Activated CD4-positive, alpha-beta T cell treated with anti-CD3 and anti-CD28 coated beads, Interleukin-2, amount 50 U/mL, for 1 hour (primary cell): ENCODE data around the gene PEAR1.

Experiments used
- DNase-seq: peaks from one replicate; pipeline ENCODE4 v3.0.0-alpha.2; 2020

The PEAR1 gene, protein sequence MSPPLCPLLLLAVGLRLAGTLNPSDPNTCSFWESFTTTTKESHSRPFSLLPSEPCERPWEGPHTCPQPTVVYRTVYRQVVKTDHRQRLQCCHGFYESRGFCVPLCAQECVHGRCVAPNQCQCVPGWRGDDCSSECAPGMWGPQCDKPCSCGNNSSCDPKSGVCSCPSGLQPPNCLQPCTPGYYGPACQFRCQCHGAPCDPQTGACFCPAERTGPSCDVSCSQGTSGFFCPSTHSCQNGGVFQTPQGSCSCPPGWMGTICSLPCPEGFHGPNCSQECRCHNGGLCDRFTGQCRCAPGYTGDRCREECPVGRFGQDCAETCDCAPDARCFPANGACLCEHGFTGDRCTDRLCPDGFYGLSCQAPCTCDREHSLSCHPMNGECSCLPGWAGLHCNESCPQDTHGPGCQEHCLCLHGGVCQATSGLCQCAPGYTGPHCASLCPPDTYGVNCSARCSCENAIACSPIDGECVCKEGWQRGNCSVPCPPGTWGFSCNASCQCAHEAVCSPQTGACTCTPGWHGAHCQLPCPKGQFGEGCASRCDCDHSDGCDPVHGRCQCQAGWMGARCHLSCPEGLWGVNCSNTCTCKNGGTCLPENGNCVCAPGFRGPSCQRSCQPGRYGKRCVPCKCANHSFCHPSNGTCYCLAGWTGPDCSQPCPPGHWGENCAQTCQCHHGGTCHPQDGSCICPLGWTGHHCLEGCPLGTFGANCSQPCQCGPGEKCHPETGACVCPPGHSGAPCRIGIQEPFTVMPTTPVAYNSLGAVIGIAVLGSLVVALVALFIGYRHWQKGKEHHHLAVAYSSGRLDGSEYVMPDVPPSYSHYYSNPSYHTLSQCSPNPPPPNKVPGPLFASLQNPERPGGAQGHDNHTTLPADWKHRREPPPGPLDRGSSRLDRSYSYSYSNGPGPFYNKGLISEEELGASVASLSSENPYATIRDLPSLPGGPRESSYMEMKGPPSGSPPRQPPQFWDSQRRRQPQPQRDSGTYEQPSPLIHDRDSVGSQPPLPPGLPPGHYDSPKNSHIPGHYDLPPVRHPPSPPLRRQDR

DNA sequence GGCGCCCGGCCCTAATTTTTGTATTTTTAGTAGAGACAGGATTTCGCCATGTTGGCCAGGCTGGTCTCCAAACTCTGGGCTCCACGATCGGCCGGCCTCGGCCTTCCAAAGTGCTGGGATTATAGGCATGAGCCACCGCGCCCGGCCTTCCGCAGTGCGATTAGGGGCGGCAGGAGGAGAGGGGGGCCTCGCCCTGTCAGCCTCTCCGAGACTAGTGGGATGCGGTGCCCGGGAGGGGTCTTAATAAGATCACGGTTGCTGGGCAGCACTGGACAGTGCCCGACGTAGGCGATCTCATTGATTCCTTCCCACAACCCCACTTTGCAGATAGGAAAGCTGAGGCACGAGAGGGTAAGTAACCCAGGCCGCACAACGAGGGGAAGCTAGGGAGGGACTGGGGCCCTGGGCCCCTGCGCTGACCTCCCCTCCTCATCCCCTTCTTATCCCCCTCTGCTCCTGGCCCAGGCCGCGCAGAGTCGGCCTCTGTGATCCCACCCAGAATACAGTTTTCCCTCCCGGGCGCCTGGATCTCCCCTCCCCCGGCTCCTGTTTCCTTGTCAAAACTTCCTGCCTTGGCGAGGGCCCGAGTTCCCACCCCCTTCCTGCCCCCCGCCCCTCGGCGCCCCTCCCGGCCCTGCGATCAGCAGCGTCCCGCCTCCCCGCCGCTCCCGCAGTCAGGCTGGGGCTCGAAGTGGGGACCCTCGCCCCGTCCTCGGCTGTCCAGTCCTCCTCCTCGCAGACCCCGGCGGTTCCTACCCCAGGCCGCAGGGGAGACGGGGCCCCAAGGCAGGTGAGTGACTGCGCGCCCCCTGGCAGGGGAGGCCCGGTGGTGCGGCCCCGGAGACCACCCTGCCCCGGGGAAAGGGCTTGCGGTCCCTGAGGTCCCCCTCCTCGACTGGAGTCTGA lies at the start of gene PEAR1:
PEAR1 (plus strand) TSS at position 671 of the 906 bp plus-strand sequence. CDS start 10,209 bp downstream, outside the sequence.
- DNase-seq = no peak

DNA sequence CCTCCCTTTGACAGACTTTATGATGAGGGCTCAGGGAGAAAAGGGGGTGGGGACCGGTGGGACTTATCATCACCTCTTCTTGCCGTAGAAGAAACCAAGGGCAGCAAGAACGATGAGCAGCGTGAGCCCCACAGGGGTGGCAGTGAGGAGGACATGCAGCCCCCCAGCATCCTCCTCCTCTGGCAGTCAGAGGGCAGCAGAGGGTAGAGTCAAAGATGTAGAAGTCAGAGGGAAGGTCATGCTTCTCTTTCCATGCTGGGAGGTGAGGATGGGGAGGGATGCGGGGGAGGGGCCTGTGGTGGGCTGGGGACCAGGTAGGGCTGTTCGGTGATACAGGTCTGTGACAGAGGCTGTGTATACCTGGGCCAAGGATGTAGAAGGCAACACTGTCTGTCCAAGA lies 49.4 kb upstream of the PEAR1 start:
- DNase-seq = no peak

DNA sequence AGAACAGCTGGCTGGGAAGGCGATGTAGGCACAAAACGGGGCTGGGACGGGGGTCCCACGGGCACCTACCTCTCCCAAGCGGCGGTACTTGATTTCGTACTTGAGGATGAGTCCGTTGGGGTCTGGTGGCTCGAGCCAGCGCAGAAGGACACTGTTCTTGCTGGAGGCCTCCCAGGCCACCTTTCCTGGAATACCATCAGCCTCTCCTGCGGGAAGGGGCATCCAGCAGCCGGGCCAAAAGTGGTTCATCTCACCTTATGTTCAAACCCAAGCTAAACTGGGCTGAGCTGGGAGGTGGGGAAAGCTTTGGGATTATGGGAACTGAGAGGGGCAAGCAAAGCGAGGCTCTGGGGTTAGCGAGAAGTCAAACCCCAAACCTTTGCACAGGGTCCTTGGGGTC lies 48.9 kb upstream of the PEAR1 start:
- DNase-seq = no peak

DNA sequence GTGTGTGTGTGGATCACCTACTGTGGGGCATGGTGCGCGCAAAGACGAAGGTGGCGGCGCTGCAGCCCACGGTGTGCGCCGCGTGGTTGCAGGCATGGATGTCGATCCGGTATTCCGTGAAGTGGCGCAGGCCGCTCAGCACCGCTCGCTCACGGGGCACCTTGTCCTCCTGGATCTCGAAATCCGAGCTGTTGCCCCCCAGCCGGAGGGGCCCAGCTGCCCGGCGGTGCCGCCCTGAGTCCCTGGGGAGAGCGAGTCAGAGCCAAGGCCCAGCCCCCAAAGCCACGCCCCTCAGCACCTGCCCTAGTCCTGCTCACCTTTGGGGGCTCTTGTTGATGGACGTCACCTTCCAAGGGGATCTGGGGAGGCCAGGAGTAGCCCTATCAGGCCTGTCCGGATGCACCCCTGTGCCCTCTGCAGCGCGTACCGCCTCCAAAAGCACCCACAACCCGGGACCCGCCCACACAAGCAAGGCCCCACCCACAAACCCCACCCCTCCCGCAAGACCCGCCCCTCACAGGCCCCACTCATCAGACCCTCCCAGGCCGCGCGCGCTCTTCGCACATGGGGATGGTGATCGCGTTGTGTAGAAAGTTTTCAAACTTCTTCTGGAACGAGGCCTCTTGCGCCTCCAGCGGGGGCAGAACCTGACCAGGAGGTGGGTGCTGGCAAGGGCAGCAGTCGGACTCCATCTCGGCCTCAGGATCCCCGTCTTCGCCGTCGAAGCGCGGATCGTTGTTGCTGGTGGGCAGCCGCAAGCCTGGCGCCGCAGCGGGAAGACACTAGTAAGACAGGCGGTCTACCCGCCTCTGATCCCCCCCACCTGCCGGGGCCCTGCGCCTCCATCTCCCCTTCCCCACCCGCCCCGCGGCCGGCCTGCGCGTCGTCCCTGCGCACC lies 48.2 kb upstream of the PEAR1 start:
- DNase-seq = peak; percentile 20

DNA sequence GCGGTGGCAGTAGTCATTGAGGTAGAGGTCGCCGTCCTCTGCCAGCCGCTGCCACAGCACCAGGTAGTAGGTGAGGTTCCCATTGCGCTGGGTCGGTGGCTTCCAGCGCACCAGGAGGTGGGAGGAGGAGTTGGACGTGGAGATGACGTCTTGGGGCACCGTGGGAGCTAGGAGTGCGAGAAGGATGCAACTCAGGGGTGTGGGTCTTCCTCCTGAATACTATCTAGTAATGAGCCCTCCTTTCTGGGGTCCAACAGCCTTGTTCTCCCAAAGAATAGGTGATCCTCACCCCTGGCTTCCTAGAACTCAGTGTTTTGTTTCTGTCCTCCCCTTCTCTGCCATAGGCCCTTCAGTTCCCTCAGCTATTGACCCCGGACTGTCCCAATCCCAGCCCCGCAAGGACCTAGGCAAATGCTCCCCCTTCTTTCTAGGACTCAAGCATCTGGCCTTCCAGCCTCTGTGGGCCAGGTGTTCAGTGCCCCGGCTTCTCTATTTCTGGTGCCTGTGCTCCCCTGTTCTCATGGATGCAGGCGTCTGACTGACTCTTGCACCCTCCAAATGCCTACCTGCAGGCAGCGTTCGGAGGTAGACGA lies 47.5 kb upstream of the PEAR1 start:
- no peak for DNase-seq

DNA sequence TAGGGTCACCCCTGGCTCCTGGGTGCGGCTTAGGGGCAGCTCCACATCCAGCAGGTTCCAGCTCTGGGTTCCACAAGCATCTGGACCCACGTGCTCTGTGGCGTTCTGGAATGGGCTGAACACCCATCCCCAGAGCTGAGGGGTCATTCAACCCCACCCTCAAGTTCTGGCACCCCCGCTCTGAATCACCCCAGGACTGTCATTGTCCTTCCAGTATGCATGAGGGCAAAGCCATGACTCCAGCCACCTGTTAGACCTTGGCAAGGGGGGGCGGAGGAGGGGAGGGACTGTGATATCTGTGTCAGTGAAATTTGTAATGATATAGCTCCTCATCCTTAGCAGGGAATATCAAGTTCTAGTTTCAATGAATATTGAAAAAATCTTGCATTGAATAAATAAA lies 46.9 kb upstream of the PEAR1 start:
- DNase-seq = no peak

DNA sequence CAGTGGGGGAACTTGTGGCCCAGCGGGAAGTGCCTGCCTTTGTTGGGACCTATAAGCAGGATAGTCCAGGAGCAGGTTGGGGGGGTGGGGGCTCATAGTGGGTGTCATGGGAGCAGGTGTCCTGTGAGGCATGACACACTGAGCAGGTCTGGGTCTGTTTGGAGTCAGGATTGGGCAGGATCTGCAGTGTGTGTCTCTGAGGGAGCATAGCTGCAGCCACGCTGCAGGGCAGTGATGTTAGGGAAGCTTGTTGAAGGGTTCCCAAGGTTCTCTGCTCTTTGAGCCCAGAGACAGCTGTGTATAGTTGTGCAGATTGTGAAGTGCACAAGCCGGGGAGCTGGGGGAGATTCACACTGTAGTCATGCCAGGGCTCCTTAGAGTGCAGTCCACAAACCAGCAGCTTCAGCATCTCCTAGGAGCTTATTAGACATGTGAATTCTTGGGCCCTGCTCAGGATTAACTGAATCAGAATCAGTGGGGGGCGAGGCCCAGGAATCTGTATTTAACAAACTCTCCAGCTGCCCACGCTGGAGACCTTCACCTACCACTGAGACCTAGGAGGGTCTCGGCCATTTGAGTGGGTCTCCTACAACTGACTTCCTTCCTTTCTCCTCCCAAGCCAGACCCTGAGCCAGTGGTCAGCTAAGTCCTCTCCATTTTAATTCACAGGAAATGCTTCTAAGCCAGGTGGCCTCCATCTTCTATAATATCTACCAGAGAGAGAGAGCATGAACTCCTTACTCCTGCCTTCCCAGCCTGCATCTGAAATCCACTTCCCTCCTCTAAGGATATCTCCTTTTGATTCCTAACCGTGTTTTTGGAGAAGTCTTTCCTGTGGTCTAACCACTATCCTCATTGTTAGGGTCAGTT lies 45.7 kb upstream of the PEAR1 start:
- no peak for DNase-seq

DNA sequence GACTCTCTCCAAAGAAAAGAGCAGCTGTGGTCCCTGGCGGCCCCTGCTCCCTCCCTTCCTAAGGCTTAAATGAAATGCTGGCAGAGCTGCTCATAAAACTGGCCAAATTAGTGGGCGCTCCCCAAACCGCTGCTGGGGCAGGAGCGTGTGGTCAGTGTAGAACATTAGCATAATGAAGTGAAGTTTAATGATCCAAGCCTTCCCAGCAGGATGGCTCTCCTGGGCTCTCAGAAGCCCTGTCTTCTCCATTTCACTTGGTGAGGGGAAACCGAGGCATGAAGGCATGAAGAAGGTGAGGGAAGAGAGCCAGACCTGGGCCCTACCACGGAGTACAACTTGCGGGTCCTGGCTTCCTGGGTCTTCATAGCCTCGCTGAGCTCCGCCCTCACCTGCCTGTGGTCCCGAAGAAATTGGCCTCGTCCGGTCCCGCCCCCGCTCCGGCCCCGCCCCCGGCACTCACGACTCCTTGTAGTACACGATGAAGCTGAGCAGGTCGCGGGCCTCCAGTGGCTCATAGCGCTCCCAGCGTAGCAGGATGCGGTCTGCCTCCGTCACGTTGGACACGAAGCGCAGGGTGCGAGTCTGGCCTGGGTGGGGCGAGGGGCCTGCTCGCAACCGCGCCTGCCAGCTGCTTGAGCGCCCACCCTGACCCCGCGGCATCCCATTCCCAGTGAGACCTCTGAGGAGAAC lies 44.9 kb upstream of the PEAR1 start:
- DNase-seq = peak; percentile 67

DNA sequence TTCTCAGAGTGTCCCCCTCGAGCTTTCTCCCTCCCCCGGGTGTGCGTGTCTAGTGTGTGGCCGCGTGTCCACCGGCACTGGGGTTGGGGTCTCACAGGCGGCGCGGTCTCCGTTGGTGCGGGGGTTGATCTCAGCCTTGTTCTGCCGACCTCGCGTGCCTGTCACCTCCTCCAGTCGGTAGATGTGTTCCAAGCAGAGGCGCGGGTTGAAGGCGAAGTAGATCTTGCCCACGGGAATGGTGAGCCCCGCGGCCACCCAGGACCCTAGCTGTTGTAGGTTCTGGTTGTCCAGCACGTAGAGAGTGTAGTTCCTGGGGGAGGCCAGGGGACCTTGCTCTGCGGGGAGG lies 44.4 kb upstream of the PEAR1 start:
- no peak for DNase-seq

DNA sequence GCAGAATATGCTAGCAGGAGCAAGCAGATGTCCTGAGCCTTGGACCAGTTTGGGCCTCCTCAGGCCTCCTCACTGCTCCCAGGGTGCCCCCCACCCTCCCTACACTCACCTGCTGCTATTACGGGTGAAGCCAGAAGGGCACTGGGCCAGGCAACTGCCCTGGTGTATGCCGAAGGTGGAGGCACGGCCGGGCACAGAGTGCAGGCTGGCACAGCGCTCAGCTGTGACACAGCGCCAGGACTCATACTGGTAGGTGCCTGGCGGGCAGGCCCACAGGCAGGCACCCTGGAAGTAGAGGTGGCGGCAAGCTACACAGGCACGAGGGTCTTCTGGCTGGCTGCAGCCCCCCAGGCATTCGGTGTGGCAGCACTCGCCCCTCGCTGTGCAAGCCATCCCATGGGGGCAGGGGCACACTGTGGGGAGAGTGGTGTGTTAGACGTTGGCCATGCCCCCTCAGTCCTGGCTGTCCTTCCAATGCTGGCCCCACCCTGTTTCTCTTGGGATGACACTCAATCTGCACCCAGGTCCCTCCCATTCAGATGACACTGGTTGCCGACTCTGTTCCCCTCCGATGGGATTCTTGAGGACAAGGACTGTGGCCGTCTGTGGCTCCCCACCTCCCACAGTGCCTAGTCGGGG lies 41.6 kb upstream of the PEAR1 start:
- no peak for DNase-seq

DNA sequence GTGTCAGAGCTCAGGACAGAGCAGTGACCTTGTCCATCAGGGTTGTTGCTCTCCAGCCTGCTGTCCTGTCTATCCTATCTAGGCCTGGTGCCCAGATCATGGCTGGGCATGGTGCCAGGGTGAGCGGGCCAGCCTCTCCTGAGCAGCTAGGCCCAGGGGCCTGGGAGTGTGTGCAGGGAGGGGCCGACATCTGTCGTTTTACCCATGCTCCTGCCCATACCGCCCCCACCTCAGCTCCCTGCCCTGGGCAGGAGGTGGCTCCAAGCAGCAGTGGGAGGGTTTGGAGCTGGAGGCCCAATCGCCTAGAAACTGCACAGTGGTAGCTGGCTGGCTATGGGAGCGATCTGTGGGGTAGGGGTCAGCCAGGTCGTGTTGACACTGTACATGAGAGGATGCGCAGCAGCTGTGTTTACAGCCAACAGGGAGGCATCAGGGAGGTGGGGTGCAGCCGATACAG lies 41.1 kb upstream of the PEAR1 start:
- no peak for DNase-seq

DNA sequence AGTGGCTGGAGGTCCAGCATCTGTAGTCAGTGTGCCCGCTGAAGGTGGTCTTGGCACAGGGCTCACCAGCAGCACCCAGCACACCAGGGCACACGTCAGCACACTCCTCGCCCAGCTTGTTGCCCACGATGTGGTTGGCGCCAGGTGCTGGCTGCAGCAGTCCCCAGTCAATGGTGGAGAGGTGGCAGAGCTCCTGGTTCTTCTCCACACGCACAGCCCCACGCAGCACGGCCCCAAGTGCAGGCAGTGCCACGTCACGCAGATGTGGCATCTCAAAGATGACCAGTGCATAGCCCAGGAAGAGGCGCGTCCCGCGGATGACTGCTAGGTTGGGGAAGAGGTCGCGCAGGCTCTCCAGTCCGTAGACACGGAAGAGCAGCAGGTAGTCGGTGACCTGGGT lies 39.8 kb upstream of the PEAR1 start:
- DNase-seq = no peak

DNA sequence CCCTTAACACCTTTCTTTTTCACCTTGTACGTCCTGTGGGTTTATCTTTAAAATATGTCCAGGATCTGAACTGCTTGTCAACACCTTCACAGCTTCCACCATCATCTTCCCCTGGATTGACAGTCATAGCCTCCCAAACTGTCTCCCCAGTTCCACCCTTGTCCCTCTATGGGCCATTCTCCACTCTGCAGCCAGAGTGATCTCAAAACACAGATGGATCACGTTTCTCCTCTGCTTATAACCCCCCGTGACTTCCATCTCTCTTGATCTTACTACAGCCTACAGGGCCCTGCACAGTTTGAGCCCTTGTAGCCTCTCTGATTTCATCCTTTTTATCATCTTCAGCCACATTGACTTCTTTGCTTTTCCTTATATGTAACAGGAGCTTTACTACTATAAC lies 38.9 kb upstream of the PEAR1 start:
- DNase-seq = no peak

DNA sequence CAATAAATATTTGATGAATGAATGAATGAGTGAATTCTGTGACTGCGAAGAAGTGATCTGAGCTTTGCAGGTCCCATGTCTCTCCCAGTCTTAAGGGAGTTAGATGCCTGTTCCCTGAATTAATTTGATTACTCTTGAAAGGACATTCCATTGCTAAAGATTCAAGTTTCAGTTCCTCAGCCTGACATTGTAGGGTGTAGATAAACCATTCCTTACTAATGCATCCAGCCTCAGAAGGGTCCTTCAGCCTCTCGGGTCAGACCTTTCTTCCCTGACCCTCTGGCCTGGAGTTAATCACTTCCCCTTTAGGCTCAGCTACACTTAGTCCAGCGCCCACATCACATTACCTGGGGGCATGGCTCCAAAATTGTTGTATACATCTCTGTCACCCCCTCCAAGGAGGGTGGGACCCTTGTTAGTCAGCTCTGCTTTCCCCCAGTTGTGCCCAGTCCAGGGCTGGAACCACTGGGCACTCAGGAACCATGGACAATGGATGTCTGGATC lies 37.2 kb upstream of the PEAR1 start:
- no peak for DNase-seq

DNA sequence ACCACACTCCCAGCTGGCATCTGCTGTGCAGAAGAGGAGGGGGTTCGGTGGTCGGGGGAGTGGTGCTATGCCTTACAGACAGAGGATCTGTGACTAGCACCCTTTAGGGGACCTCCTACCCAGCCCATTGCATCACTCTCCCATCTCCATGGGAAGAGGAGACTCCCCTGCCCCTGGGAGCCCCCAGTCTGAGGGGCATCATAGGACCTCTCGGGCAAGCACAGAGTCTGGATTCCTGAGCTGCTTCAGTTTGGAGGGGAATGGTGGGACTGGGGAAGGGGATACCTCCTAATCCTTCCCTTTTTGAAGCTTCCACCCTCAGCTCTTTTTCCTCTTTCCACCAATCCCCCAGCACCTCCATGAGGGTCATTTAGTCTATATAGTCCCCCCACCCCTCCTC lies 36.0 kb upstream of the PEAR1 start:
- DNase-seq = no peak

DNA sequence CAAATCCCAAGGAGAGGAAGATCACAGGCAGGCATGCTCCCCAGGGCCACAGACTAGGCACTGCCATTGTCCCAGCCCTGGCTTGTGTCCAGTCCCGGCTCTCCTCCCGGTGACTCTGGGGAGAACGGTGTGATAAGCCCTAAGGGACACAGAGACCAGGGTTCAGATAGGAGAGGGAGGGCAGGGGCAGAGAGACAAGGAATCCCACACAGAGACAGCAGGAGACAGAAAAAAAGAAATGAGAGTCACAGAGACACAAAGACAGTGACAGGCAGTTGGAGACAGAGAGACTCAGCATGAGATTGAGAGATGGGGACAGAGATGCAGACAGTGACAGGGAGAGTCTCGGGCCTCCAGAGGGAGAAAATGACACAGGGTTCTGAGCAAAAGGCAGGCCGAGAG lies 35.0 kb upstream of the PEAR1 start:
- DNase-seq = no peak

DNA sequence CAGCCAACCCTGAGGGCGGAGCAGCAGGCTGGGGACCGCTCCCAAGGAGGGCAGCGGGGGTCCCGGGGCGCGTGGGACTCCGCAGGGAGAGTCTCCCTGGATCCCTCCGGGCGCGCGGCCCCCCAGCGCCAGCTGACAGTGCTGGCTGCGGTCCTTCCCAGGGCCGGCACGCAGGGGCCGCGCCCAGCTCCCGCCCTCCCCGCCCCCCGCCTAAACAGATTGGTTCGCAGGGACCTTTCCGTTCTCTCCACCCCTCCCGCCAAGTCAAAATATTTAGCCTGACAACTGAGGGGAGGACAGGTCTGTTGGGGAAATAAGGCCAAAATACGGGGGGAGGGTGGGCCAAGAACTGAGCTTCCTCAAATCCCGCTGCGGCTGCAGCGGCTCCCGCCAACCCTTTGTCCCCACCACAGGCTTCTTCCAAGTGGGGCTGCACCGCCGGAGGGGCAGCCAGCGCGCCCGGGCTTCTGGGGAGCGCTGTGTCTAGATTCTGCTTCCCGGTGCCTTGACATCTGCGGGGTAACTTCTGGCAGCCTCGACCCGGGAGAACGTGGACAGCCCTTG lies 34.5 kb upstream of the PEAR1 start, which contains the start of gene INSRR:
INSRR (minus strand) TSS at position 159 of the 564 bp plus-strand sequence. CDS start 496 bp downstream, outside the sequence.
- DNase-seq = no peak

DNA sequence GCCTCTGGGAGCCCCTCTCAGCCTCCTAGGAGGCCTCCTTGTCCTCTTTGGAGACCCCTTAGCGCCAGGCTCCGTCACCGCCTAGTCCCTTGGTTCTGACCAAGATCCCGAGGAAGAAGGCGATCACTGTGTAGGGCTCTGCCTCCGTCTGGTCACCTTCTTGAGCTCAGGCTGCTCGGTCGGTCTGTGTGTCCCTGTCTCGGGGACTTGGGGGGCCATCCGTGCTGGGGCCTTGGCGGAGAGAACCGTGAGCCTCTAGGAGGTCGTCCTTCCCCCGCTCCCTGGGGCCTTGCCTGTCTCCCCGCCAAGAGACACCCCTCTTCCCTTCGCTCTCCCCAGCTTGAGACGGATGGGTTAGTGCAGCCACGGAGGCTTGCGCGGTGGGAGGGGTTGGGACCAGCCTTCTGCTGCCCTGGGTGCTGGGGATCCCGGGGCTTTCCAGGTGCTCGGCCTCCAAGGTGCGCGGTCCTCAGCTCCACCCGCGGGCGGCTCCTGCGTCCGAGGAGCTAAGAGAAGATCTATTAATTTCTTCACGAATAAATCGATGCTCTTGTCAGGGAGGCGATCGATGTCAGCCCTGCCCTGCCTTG lies 33.9 kb upstream of the PEAR1 start:
- DNase-seq = peak; percentile 16
